HepG2 (cell line): ENCODE measurements around the gene ANTXR1. TPM values are rescaled to one million over a fixed set of nuclear protein-coding genes. Genes with fewer than 3 reads are reported as not detected.
A peak's percentile ranks its signal among the peaks of the same experiment; 100 is the strongest.

Source experiments
- ATAC-seq: fragments of 200-7000 bp; cut with Tn5 transposase; 3 replicates; pipeline ENCODE4 v1.9.1; 2020; ENCODE audit warnings: mild to moderate bottlenecking, moderate library complexity
- BruUV-seq: library from RNA; stranded (reverse); fragments of 400-500 nt; replicated peaks from 2 replicates; lab custom pipeline; 2021; lab: Mats Ljungman, UMichigan
- CTCF ChIA-PET: fragments of 300-600 bp; formaldehyde crosslinking; extraction: SDS; loops from one replicate; lab custom pipeline; 2021; ENCODE audit warnings: low total read pairs, inconsistent platforms, low intra/inter-chr PET ratio; lab: Yijun Ruan, JAX
- POLR2A ChIA-PET: fragments of 350-600 bp; sonication (Branson Sonifier 250); formaldehyde crosslinking; loops from one replicate; lab custom pipeline; 2020; ENCODE audit warnings: antibody characterized with exemption, inconsistent platforms; lab: Yijun Ruan, JAX
- DNase-seq: peaks from one replicate; pipeline ENCODE4 v3.0.0-alpha.2; 2015; ENCODE audit warnings: low spot score
- FAIRE-seq: peaks from 3 replicates; lab custom pipeline; 2011; peaks lifted over from hg19 to GRCh38; lab: Jason Lieb, UNC
- H2AFZ ChIP-seq: one replicate; pipeline ENCODE4 v1.6.1; 2011; ENCODE audit warnings: low read length, inconsistent platforms
- H3K27ac ChIP-seq: fragments of 300-600 bp; 3 replicates; pipeline ENCODE4 v1.8.0; 2011; ENCODE audit warnings: mixed run types, mild to moderate bottlenecking, mixed read lengths, low read length, inconsistent platforms; ENCODE audit not compliant: insufficient read depth; ENCODE audit errors: extremely low read length
- H3K27me3 ChIP-seq, 2 experiments: fragments of 200-600 bp in 1 of 2; 2 replicates in 1 of 2; 3 replicates in 1 of 2; pipeline versions ENCODE4 v1.6.0 to v1.8.0; 2011; ENCODE audit warnings: low read length in 2 of 2, mild to moderate bottlenecking in 2 of 2, moderate library complexity in 2 of 2, inconsistent platforms in 1 of 2; ENCODE audit not compliant: insufficient read depth in 2 of 2, control insufficient read depth in 1 of 2
- H3K36me3 ChIP-seq, 2 experiments: fragments of 200-600 bp in 1 of 2; replicated peaks in 1 of 2; 2 replicates in 1 of 2; 3 replicates in 1 of 2; pipeline versions ENCODE4 v1.5.1 to v1.8.0; 2011; ENCODE audit warnings: low read length in 2 of 2, inconsistent platforms in 1 of 2; ENCODE audit not compliant: insufficient read depth in 2 of 2, control insufficient read depth in 1 of 2
- H3K4me1 ChIP-seq: 2 replicates; pipeline ENCODE4 v1.5.1; 2012; ENCODE audit warnings: low read length, inconsistent platforms; ENCODE audit not compliant: insufficient read depth
- H3K4me2 ChIP-seq: 2 replicates; pipeline ENCODE4 v1.6.0; 2011; ENCODE audit warnings: low read depth, low read length, inconsistent platforms
- H3K4me3 ChIP-seq, 3 experiments: fragments of 200-600 bp in 1 of 3; sonication (generic), shearing (Covaris generic) in 1 of 3; replicated peaks in 1 of 3; 2 replicates each; pipeline ENCODE4 v1.5.1; 2011 to 2016; ENCODE audit warnings: low read length in 3 of 3, inconsistent platforms in 2 of 3, low read depth in 2 of 3, mild to moderate bottlenecking in 2 of 3, control low read depth in 1 of 3, mixed read lengths in 1 of 3; ENCODE audit not compliant: insufficient read depth in 1 of 3
- H3K79me2 ChIP-seq: one replicate; pipeline ENCODE4 v1.6.1; 2011; ENCODE audit warnings: low read length, inconsistent platforms; ENCODE audit not compliant: insufficient read depth
- H3K9ac ChIP-seq: 2 replicates; pipeline ENCODE4 v1.6.0; 2011; ENCODE audit warnings: mild to moderate bottlenecking, low read depth, low read length, inconsistent platforms; ENCODE audit not compliant: insufficient read depth
- H3K9me3 ChIP-seq: 2 replicates; pipeline ENCODE4 v1.5.1; 2012; ENCODE audit warnings: mild to moderate bottlenecking, low read length
- H4K20me1 ChIP-seq: 2 replicates; pipeline ENCODE4 v1.6.0; 2011; ENCODE audit warnings: inconsistent platforms, mild to moderate bottlenecking, low read length, moderate library complexity; ENCODE audit not compliant: insufficient read depth
- FOXA1 ChIP-seq, 2 experiments: fragments of 450-650 bp in 1 of 2; sonication (generic) in 1 of 2; formaldehyde crosslinking in 1 of 2; IDR thresholded peaks; 2 replicates each; pipeline versions ENCODE4 v1.4.0 to v1.6.1; 2016 to 2020; ENCODE audit warnings: missing genetic modification reagents in 1 of 2
- HMG20B ChIP-seq: conservative IDR thresholded peaks from 2 replicates; pipeline ENCODE4 v1.6.1; 2016; ENCODE audit warnings: missing genetic modification reagents, missing compliant biosample characterization
- HNF4A ChIP-seq: sonication (generic); formaldehyde crosslinking; IDR thresholded peaks from 2 replicates; pipeline ENCODE4 v1.4.0; 2020; ENCODE audit warnings: missing genetic modification reagents
- HOXD1 ChIP-seq: sonication (generic); formaldehyde crosslinking; IDR thresholded peaks from 2 replicates; pipeline ENCODE4 v1.5.0; 2020; ENCODE audit warnings: missing genetic modification reagents
- MAFF ChIP-seq: IDR thresholded peaks from 2 replicates; pipeline ENCODE4 v1.6.1; 2011; ENCODE audit warnings: low read depth, low read length, improper control_type of control experiment
- SOX5 ChIP-seq: IDR thresholded peaks from 2 replicates; pipeline ENCODE4 v1.6.1; 2016; ENCODE audit warnings: borderline replicate concordance
- TBX2 ChIP-seq: sonication (generic); formaldehyde crosslinking; IDR thresholded peaks from 2 replicates; pipeline ENCODE4 v1.5.0; 2020; ENCODE audit warnings: missing genetic modification reagents, mild to moderate bottlenecking, borderline replicate concordance
- XRCC5 ChIP-seq: fragments of 200-400 bp; formaldehyde crosslinking; optimal IDR thresholded peaks from 2 replicates; pipeline ENCODE3; 2017; ENCODE audit warnings: mild to moderate bottlenecking, low read length
- YY1 ChIP-seq: IDR thresholded peaks from 2 replicates; pipeline ENCODE4 v1.6.1; 2011; ENCODE audit warnings: low read length, low read depth, moderate library complexity, mild to moderate bottlenecking; ENCODE audit not compliant: insufficient read depth, insufficient replicate concordance
- ZFP41 ChIP-seq: sonication (generic); formaldehyde crosslinking; IDR thresholded peaks from 2 replicates; pipeline ENCODE4 v1.4.0; 2020; ENCODE audit warnings: mild to moderate bottlenecking, missing genetic modification reagents, borderline replicate concordance
- ZNF12 ChIP-seq: sonication (generic); formaldehyde crosslinking; IDR thresholded peaks from 2 replicates; pipeline ENCODE4 v1.5.0; 2020; ENCODE audit warnings: missing genetic modification reagents
- ZNF670 ChIP-seq: sonication (generic); formaldehyde crosslinking; IDR thresholded peaks from 2 replicates; pipeline ENCODE4 v1.8.0; 2022; ENCODE audit warnings: mild to moderate bottlenecking, missing genetic modification reagents, borderline replicate concordance
- ZNF709 ChIP-seq: sonication (generic); formaldehyde crosslinking; IDR thresholded peaks from 2 replicates; pipeline ENCODE4 v1.5.0; 2020; ENCODE audit warnings: mild to moderate bottlenecking, missing genetic modification reagents
- ZSCAN21 ChIP-seq: sonication (generic); formaldehyde crosslinking; IDR thresholded peaks from 2 replicates; pipeline ENCODE4 v1.8.0; 2022; ENCODE audit warnings: mild to moderate bottlenecking, missing genetic modification reagents, moderate library complexity, borderline replicate concordance
- ZSCAN25 ChIP-seq: sonication (generic); formaldehyde crosslinking; IDR thresholded peaks from 2 replicates; pipeline ENCODE4 v1.8.0; 2022; ENCODE audit warnings: mild to moderate bottlenecking, missing genetic modification reagents
- ZZZ3 ChIP-seq: sonication (generic); formaldehyde crosslinking; IDR thresholded peaks from 2 replicates; pipeline ENCODE4 v1.4.0; 2020; ENCODE audit warnings: missing genetic modification reagents, mild to moderate bottlenecking, borderline replicate concordance
- WGBS: methylation state at CpG from one replicate; pipeline ENCODE4 v1.1.6; 2017; ENCODE audit warnings: low lambda C conversion rate; 5-methylcytosine and 5-hydroxymethylcytosine counted together
- in situ Hi-C: cut with HindIII; loops from 2 replicates; pipeline ENCODE4 v1.10.0; 2017; ENCODE audit warnings: low pct_unique_long_range_greater_than_20kb; ENCODE audit not compliant: extremely low pct_ligation_motif_present
- intact Hi-C: fragments of 100-400 bp; cut with micrococcal nuclease; formaldehyde crosslinking; loops from one replicate; pipeline ENCODE4 v1.10.0; 2022; ENCODE audit not compliant: unreplicated experiment
- polyA plus RNA-seq, 8 experiments: library from polyadenylated mRNA; depleted of rRNA in 3 of 8; stranded (reverse) in 7 of 8; unstranded in 1 of 8; fragments of >200 nt; fragmentation: Illumina TruSeq in 4 of 8; extraction: Trizol in 4 of 8; gene quantifications; 2 replicates each; pipeline versions ENCODE4 v1.2.1 to v1.2.3, GENCODE V29; 2011 to 2016; ENCODE audit warnings: low read depth in 4 of 8, missing spikeins in 1 of 8, mixed read lengths in 1 of 8; ENCODE audit not compliant: insufficient read depth in 1 of 8
- total RNA-seq, 5 experiments: library from RNA; depleted of rRNA; stranded (reverse); fragments of >200 nt; fragmentation: Illumina TruSeq; extraction: Trizol; gene quantifications; 2 replicates each; pipeline ENCODE4 v1.2.3, GENCODE V29; 2016; ENCODE audit warnings: low read depth in 1 of 5
- TF ChIP-seq, protein P1 (sequence below): IDR thresholded peaks from 2 replicates; pipeline ENCODE4 v1.6.1; 2016; ENCODE audit warnings: low read depth, missing genetic modification reagents, missing compliant biosample characterization
- TF ChIP-seq, protein P2 (sequence below): IDR thresholded peaks from 2 replicates; pipeline ENCODE4 v1.6.1; 2016; ENCODE audit warnings: mild to moderate bottlenecking, missing biosample characterization, missing genetic modification reagents
- TF ChIP-seq, protein P3 (sequence below): sonication (generic); formaldehyde crosslinking; IDR thresholded peaks from 2 replicates; pipeline ENCODE4 v1.5.0; 2020; ENCODE audit warnings: missing genetic modification reagents

ANTXR1 gene
- total and polyA plus RNA-seq, 2 of the 13 experiments (the other 11 are each of a cell fraction or from before 2014, with no cell fraction given) = 4.5 to 12.7 TPM

DNA sequence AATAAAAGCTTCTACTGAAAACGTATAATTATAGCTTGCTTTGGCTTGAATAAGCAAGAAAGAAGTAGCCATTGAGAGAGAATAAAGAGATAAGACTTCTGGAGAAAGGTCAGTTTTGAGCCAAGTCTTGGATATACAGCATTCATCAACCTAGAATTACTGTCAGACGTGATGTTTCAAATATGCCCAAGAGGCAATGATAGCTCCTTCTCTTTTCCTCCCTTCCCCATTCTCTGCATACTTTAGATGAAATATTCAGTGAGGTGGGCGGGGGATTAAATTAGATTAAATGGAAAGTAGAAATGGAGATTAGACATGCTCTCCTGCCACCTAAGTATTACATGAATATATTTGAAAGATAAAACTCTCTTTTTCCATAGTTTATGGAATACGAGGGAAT, 8.7 kb downstream of the ANTXR1 start (continued):
- TF ChIP-seq, protein P1, sequence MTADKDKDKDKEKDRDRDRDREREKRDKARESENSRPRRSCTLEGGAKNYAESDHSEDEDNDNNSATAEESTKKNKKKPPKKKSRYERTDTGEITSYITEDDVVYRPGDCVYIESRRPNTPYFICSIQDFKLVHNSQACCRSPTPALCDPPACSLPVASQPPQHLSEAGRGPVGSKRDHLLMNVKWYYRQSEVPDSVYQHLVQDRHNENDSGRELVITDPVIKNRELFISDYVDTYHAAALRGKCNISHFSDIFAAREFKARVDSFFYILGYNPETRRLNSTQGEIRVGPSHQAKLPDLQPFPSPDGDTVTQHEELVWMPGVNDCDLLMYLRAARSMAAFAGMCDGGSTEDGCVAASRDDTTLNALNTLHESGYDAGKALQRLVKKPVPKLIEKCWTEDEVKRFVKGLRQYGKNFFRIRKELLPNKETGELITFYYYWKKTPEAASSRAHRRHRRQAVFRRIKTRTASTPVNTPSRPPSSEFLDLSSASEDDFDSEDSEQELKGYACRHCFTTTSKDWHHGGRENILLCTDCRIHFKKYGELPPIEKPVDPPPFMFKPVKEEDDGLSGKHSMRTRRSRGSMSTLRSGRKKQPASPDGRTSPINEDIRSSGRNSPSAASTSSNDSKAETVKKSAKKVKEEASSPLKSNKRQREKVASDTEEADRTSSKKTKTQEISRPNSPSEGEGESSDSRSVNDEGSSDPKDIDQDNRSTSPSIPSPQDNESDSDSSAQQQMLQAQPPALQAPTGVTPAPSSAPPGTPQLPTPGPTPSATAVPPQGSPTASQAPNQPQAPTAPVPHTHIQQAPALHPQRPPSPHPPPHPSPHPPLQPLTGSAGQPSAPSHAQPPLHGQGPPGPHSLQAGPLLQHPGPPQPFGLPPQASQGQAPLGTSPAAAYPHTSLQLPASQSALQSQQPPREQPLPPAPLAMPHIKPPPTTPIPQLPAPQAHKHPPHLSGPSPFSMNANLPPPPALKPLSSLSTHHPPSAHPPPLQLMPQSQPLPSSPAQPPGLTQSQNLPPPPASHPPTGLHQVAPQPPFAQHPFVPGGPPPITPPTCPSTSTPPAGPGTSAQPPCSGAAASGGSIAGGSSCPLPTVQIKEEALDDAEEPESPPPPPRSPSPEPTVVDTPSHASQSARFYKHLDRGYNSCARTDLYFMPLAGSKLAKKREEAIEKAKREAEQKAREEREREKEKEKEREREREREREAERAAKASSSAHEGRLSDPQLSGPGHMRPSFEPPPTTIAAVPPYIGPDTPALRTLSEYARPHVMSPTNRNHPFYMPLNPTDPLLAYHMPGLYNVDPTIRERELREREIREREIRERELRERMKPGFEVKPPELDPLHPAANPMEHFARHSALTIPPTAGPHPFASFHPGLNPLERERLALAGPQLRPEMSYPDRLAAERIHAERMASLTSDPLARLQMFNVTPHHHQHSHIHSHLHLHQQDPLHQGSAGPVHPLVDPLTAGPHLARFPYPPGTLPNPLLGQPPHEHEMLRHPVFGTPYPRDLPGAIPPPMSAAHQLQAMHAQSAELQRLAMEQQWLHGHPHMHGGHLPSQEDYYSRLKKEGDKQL = no peak
- TF ChIP-seq XRCC5 (no peak), ZFP41 (CRISPR knock-in tag) (no peak), TBX2 (CRISPR knock-in tag) (no peak)
- TF ChIP-seq, protein P2, sequence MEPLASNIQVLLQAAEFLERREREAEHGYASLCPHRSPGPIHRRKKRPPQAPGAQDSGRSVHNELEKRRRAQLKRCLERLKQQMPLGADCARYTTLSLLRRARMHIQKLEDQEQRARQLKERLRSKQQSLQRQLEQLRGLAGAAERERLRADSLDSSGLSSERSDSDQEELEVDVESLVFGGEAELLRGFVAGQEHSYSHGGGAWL (CRISPR knock-in tag) = no peak

DNA sequence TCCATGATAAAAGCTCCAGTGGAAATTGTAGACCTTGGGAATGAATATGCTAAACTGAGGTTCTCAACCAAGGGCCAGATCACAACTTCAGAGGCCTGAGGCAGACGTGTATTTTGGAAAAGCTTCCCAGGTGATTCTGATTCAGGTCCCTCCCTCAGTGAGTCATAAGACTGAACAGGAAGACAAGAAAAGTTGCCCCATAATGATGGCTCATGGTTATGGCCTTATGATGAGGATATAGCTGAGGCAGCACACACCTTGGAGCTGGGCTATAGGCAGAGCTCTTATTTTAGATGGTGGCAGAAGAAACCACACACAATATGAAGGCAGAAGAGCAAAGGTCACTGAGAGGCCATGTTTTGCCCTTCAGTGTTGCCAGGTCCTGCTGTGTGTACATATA, 9.6 kb downstream of the ANTXR1 start:
- POLR2A ChIA-PET = no interaction called here
- CTCF ChIA-PET = no interaction called here
- Histone ChIP-seq H3K9me3 (no peaks in the 10 kb centered on the region), H3K27me3 (no peaks in the 10 kb centered on the region), H3K4me2 (no peak overlapping the region), H3K36me3 (no peaks in the 10 kb centered on the region), H3K9ac (no peak overlapping the region), H3K4me3 (no peak overlapping the region), H4K20me1 (no peaks in the 10 kb centered on the region), H2AFZ (no peak overlapping the region), H3K27ac (no peak overlapping the region), H3K4me1 (peaks cover 20% of the 10 kb centered on the region)
- whole genome bisulfite sequencing = 71% methylated on average over 1 of the region's 1 CpG
- BruUV-seq = no TSS peak
- in situ Hi-C loops (no loop called here), intact Hi-C loops (loop anchor here (10.0 kb wide), 1 partner anchor 692 kb away; no protein-coding TSS in a partner anchor)
- FAIRE-seq (no peak), ATAC-seq (no peak), DNase-seq (no peak)
- TF ChIP-seq FOXA1 (IDR thresholded peaks at IDR 0.05) (no peak), FOXA1 (CRISPR knock-in tag; IDR thresholded peaks at IDR 0.05) (0 out of 2 replicates have a peak, but pooled peaks have one; percentile 16), SOX5 (CRISPR knock-in tag) (no peak), YY1 (no peak), HNF4A (CRISPR knock-in tag) (peak; percentile 38; the same call in 1 of the 2 replicates), ZNF670 (CRISPR knock-in tag) (no peak), ZNF709 (CRISPR knock-in tag) (no peak), MAFF (0 out of 2 replicates have a peak, but pooled peaks have one; percentile 2), ZSCAN25 (CRISPR knock-in tag) (no peak), ZZZ3 (CRISPR knock-in tag) (no peak), ZNF12 (no peak), HOXD1 (CRISPR knock-in tag) (no peak), ZSCAN21 (CRISPR knock-in tag) (no peak), HMG20B (CRISPR knock-in tag) (no peak)
- TF ChIP-seq, protein P3, sequence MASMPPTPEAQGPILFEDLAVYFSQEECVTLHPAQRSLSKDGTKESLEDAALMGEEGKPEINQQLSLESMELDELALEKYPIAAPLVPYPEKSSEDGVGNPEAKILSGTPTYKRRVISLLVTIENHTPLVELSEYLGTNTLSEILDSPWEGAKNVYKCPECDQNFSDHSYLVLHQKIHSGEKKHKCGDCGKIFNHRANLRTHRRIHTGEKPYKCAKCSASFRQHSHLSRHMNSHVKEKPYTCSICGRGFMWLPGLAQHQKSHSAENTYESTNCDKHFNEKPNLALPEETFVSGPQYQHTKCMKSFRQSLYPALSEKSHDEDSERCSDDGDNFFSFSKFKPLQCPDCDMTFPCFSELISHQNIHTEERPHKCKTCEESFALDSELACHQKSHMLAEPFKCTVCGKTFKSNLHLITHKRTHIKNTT (CRISPR knock-in tag) = no peak
- TF ChIP-seq, all 625 proteins: peak for 3
- no peaks in the 10 kb centered on the region for H3K79me2 ChIP-seq
